GM19397 (cell line): ENCODE data around the gene CHST8.
"Not testable (repeated sequence)": the region's sequence is repeated elsewhere in the genome, so short reads cannot be mapped to it uniquely, and the experiment has no call there.

Source experiments
- ATAC-seq: cut with Tn5 transposase; IDR thresholded peaks from one replicate; pipeline ENCODE4 v1.9.1; 2021; ENCODE audit warnings: mild to moderate bottlenecking, moderate library complexity; ENCODE audit not compliant: unreplicated experiment

CHST8 gene

GRCh38 chr19:33641261-33641660 lies 19.5 kb downstream of the CHST8 start:
- ATAC-seq: no peak

GRCh38 chr19:33641956-33642498 lies 20.3 kb downstream of the CHST8 start:
- no peak for ATAC-seq

- ATAC-seq: no peak
Measured at GRCh38 chr19:33644284-33644836, 22.6 kb downstream of the CHST8 start.

- no peak for ATAC-seq
Measured at GRCh38 chr19:33646306-33646705, 24.6 kb downstream of the CHST8 start.

- ATAC-seq: no peak
Measured at GRCh38 chr19:33647146-33647545, 25.4 kb downstream of the CHST8 start.

GRCh38 chr19:33649627-33650305 lies 28.0 kb downstream of the CHST8 start:
- ATAC-seq: no peak

- no peak for ATAC-seq
Measured at GRCh38 chr19:33653684-33654083, 31.9 kb downstream of the CHST8 start.

- no peak for ATAC-seq
Measured at GRCh38 chr19:33654840-33655508, 33.2 kb downstream of the CHST8 start.

GRCh38 chr19:33659835-33660234 lies 38.1 kb downstream of the CHST8 start:
- no peak for ATAC-seq

GRCh38 chr19:33660410-33661124 lies 38.8 kb downstream of the CHST8 start:
- no peak for ATAC-seq

GRCh38 chr19:33661336-33661735 lies 39.6 kb downstream of the CHST8 start:
- ATAC-seq: no peak

- ATAC-seq: no peak
Measured at GRCh38 chr19:33662391-33663092, 40.8 kb downstream of the CHST8 start.

- ATAC-seq: not testable (repeated sequence)
Measured at GRCh38 chr19:33663316-33663715, 41.6 kb downstream of the CHST8 start.

- no peak for ATAC-seq
Measured at GRCh38 chr19:33664744-33665143, 43.0 kb downstream of the CHST8 start.

GRCh38 chr19:33665776-33666595 lies 44.2 kb downstream of the CHST8 start:
- no peak for ATAC-seq

- ATAC-seq: no peak
Measured at GRCh38 chr19:33667141-33667650, 45.4 kb downstream of the CHST8 start.

GRCh38 chr19:33667881-33668280 lies 46.1 kb downstream of the CHST8 start:
- ATAC-seq: no peak

GRCh38 chr19:33668968-33669367 lies 47.2 kb downstream of the CHST8 start:
- ATAC-seq: no peak

- no peak for ATAC-seq
Measured at GRCh38 chr19:33669376-33669775, 47.6 kb downstream of the CHST8 start.

- no peak for ATAC-seq
Measured at GRCh38 chr19:33670398-33670797, 48.6 kb downstream of the CHST8 start.
